ENCODE measurements around the gene HERPUD1. TPM values are rescaled to one million over a fixed set of nuclear protein-coding genes. Genes with fewer than 3 reads are reported as not detected.

HERPUD1 gene
- total and polyA plus RNA-seq, 2 of the 8 experiments (the other 6 are each of a cell fraction or from before 2014, with no cell fraction given), result 23.3 to 34.7 TPM

DNA sequence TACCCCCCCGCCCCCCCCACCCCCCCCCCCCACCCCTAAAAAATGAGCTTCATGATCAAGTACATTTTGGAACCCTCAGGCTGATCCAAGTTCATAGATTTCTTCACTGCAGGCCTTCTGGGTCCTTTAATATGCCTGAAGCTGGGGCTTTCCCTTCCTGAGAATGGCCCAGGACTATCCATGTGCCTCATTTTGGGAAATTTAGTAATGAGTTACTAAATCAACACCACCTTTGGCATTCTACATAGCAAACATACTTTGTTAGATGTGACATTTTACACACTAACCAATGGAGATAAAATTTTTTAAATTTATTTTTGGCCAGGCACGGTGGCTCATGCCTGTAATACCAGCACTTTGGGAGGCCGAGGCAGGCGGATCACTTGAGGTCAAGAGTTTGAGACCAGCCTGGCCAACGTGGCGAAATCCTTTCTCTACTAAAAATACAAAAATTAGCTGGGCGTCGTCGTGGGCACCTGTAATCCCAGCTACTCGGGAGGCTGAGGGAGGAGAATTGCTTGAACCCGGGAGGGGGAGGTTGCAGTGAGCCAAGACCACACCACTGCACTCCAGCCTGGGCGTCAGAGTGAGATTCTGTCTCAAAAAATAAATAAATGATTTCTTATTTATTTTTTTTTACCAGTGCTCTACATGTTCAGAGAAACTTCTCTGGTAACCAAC is 14.0 kb downstream of the HERPUD1 start:
- Histone ChIP-seq H3K4me2 (ENCODE audit: insufficient read depth in 1 of 2, low read depth in 2 of 2, low read length in 2 of 2) (no peak overlapping the region), H2BK12ac (ENCODE audit: low read depth, low read length) (no peak overlapping the region), H3K4me3 (ENCODE audit: extremely low read depth in 1 of 4, insufficient read depth in 2 of 4, low read depth in 3 of 4, low read length in 4 of 4) (no peak overlapping the region), H2BK120ac (replicated peaks; ENCODE audit: low read depth, low read length) (no peak overlapping the region), H3K27ac (ENCODE audit: low read depth, low read length) (no peak overlapping the region), H2BK20ac (ENCODE audit: low read length) (no peak overlapping the region), H2BK15ac (ENCODE audit: low read length) (no peak overlapping the region), H2AK5ac (ENCODE audit: low read depth, low read length) (no peak overlapping the region), H3K27me3 (replicated peaks in 1 of 4; ENCODE audit: control insufficient read depth in 3 of 4, extremely low read depth in 1 of 4, insufficient read depth in 3 of 4, low read length in 3 of 4) (no peaks in the 10 kb centered on the region), H3K56ac (replicated peaks; ENCODE audit: insufficient read length, low read depth, low read length) (no peak overlapping the region), H3K4ac (replicated peaks; ENCODE audit: insufficient read length, low read depth, low read length) (no peak overlapping the region), H3K4me1 (replicated peaks in 1 of 4; ENCODE audit: control insufficient read depth in 3 of 4, insufficient read depth in 4 of 4, low read length in 3 of 4) (no peaks in the 10 kb centered on the region), H3K79me1 (ENCODE audit: low read depth, low read length) (no peaks in the 10 kb centered on the region), H3K9ac (replicated peaks in 1 of 4; ENCODE audit: extremely low read depth in 1 of 4, low read depth in 3 of 4, low read length in 3 of 4) (no peak overlapping the region), H4K91ac (replicated peaks; ENCODE audit: insufficient read length, low read length) (no peak overlapping the region), H4K20me1 (replicated peaks in 1 of 2; ENCODE audit: control insufficient read depth in 1 of 2, insufficient read depth in 2 of 2, low read length in 2 of 2) (peaks cover 2% of the 10 kb centered on the region in 2 experiments), H3K36me3 (ENCODE audit: control insufficient read depth in 2 of 4, insufficient read depth in 4 of 4, low read length in 3 of 4) (peaks cover 7 to 37% (median 26%) of the 10 kb centered on the region in 4 experiments), H3K14ac (ENCODE audit: insufficient read length) (no peak overlapping the region), H2AFZ (ENCODE audit: low read length) (no peak overlapping the region), H3K9me3 (ENCODE audit: insufficient read depth in 2 of 2, low read depth in 1 of 2, low read length in 1 of 2) (no peaks in the 10 kb centered on the region), H3K18ac (ENCODE audit: extremely low read depth, low read length) (no peak overlapping the region), H3K23me2 (ENCODE audit: low read depth, low read length) (no peaks in the 10 kb centered on the region), H4K5ac (ENCODE audit: insufficient read length, low read depth, low read length) (no peak overlapping the region), H3K79me2 (ENCODE audit: control insufficient read depth in 1 of 2, insufficient read depth in 2 of 2, low read length in 2 of 2) (no peaks in the 10 kb centered on the region), H3K23ac (ENCODE audit: insufficient read length) (no peak overlapping the region), H4K8ac (ENCODE audit: extremely low read depth, insufficient read depth, low read length) (no peak overlapping the region), H2BK5ac (ENCODE audit: low read depth, low read length) (no peak overlapping the region)
- ChIA-PET POLR2A (ENCODE audit: partially characterized antibody) (interaction anchor here (0.6 to 8.0 kb wide), 5 partner anchors 12 to 78 kb away, joined by 3 to 125 read pairs (median 3); partner anchors contain the start of gene HERPUD1), CTCF (ENCODE audit: partially characterized antibody) (interaction anchor here (0.6 to 1.2 kb wide), 3 partner anchors 18 to 906 kb away, joined by 3 to 6 read pairs (median 3); no protein-coding TSS in a partner anchor)
- WGBS, 2 experiments (ENCODE audit: extremely low coverage in 1 of 2, insufficient coverage in 1 of 2, insufficient read length in 1 of 2, insufficient replicate concordance in 2 of 2, low coverage in 1 of 2, low lambda C conversion rate in 2 of 2, missing lambda C conversion rate in 1 of 2), result 88% methylated on average over 11 of the region's 12 CpGs; no CpG with 5 or more reads in 1 of the 2 experiments
- DNase-seq (ENCODE audit: low read depth in 1 of 2, low spot score in 2 of 2) (no peak), FAIRE-seq (no peak)
- TF ChIP-seq JUN (IDR thresholded peaks at IDR 0.05; ENCODE audit: low read depth, low read length) (no peak), BCL11A (IDR thresholded peaks at IDR 0.05; ENCODE audit: low read depth in 2 of 2, low read length in 2 of 2) (no peak), BACH1 (IDR thresholded peaks at IDR 0.05; ENCODE audit: low read length) (no peak), MAFK (IDR thresholded peaks at IDR 0.05; ENCODE audit: low read depth, low read length) (no peak), TAF7 (optimal IDR thresholded peaks at IDR 0.05; ENCODE audit: borderline replicate concordance, low read depth, low read length) (no peak), EZH2 (IDR thresholded peaks at IDR 0.05; ENCODE audit: low read depth, low read length, severe bottlenecking) (no peak), PHF8 (conservative IDR thresholded peaks at IDR 0.05; ENCODE audit: low read depth, low read length) (no peak), EP300 (IDR thresholded peaks at IDR 0.05; ENCODE audit: borderline replicate concordance in 1 of 2, low read depth in 2 of 2, low read length in 2 of 2) (no peak), SP4 (IDR thresholded peaks at IDR 0.05; ENCODE audit: low read length) (no peak), SIRT6 (IDR thresholded peaks at IDR 0.05; ENCODE audit: low read length) (no peak)
- TF ChIP-seq, protein P1, sequence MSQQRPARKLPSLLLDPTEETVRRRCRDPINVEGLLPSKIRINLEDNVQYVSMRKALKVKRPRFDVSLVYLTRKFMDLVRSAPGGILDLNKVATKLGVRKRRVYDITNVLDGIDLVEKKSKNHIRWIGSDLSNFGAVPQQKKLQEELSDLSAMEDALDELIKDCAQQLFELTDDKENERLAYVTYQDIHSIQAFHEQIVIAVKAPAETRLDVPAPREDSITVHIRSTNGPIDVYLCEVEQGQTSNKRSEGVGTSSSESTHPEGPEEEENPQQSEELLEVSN (IDR thresholded peaks at IDR 0.05), result no peak
- TF ChIP-seq, protein P2, sequence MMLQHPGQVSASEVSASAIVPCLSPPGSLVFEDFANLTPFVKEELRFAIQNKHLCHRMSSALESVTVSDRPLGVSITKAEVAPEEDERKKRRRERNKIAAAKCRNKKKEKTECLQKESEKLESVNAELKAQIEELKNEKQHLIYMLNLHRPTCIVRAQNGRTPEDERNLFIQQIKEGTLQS (IDR thresholded peaks at IDR 0.05; ENCODE audit: insufficient read depth, low read depth, low read length), result no peak
